Endodermal cell (in vitro differentiated cells): ENCODE data around the gene UNC13B. TPM values are rescaled to one million over a fixed set of nuclear protein-coding genes. Genes with fewer than 3 reads are reported as not detected.

Experiments
- DNase-seq: peaks from one replicate; pipeline ENCODE4 v3.0.0-alpha.2; 2017
- H3K27ac ChIP-seq: 2 replicates; pipeline ENCODE4 v1.5.1; 2013; ENCODE audit warnings: mild to moderate bottlenecking, low read depth, low read length, moderate library complexity
- H3K27me3 ChIP-seq: 2 replicates; pipeline ENCODE4 v1.6.1; 2013; ENCODE audit warnings: mild to moderate bottlenecking, low read length, moderate library complexity; ENCODE audit not compliant: insufficient read depth, control insufficient read depth, poor library complexity, severe bottlenecking
- H3K36me3 ChIP-seq: 2 replicates; pipeline ENCODE4 v1.7.0; 2013; ENCODE audit warnings: mild to moderate bottlenecking, low read length, moderate library complexity; ENCODE audit not compliant: control insufficient read depth, insufficient read depth
- H3K4me1 ChIP-seq: one replicate; pipeline ENCODE4 v1.7.0; 2013; ENCODE audit warnings: low read length; ENCODE audit not compliant: control insufficient read depth, insufficient read depth
- H3K4me3 ChIP-seq: 2 replicates; pipeline ENCODE4 v1.5.1; 2013; ENCODE audit warnings: mild to moderate bottlenecking, low read length, moderate library complexity
- H3K9ac ChIP-seq: 2 replicates; pipeline ENCODE4 v1.6.1; 2013; ENCODE audit warnings: mild to moderate bottlenecking, low read length, moderate library complexity; ENCODE audit not compliant: poor library complexity, severe bottlenecking; ENCODE audit errors: extremely low read depth
- H3K9me3 ChIP-seq: 2 replicates; pipeline ENCODE4 v1.6.1; 2013; ENCODE audit warnings: mild to moderate bottlenecking, low read length, moderate library complexity; ENCODE audit not compliant: control insufficient read depth
- H3K27ac Mint-ChIP-seq: 2 replicates; pipeline ENCODE4 v1.8.0; 2020; ENCODE audit warnings: mixed read lengths
- H3K27me3 Mint-ChIP-seq: 2 replicates; pipeline ENCODE4 v1.8.0; 2021; ENCODE audit warnings: mild to moderate bottlenecking, mixed read lengths; ENCODE audit not compliant: insufficient read depth
- H3K36me3 Mint-ChIP-seq: 2 replicates; pipeline ENCODE4 v1.8.0; 2020; ENCODE audit warnings: low read depth, mixed read lengths
- H3K4me1 Mint-ChIP-seq: 2 replicates; pipeline ENCODE4 v1.8.0; 2020; ENCODE audit warnings: mixed read lengths
- H3K4me3 Mint-ChIP-seq: 2 replicates; pipeline ENCODE4 v1.8.0; 2020; ENCODE audit warnings: mild to moderate bottlenecking, moderate library complexity, mixed read lengths
- H3K9me3 Mint-ChIP-seq: 2 replicates; pipeline ENCODE4 v1.8.0; 2020; ENCODE audit warnings: mild to moderate bottlenecking, mixed read lengths
- CTCF ChIP-seq: fragments of 200-600 bp; sonication (generic); conservative IDR thresholded peaks from 2 replicates; pipeline ENCODE4 v1.5.0; 2021; ENCODE audit warnings: antibody characterized with exemption, mild to moderate bottlenecking
- WGBS, 2 experiments: methylation state at CpG; one replicate each; pipeline versions ENCODE4 v1.1.5 to v1.1.7; 2013; ENCODE audit warnings: missing lambda C conversion rate in 2 of 2, mixed read lengths in 1 of 2; ENCODE audit not compliant: insufficient coverage in 1 of 2, insufficient read length in 1 of 2; 5-methylcytosine and 5-hydroxymethylcytosine counted together
- total RNA-seq, 2 donors: library from RNA; stranded (reverse); fragmentation: NEBNext Ultra II Directional in 1 of 2; extraction: Animal tissue kit (Norgen Biotek cat#: 25700) in 1 of 2; gene quantifications; 2 replicates in 1 of 2; 3 replicates in 1 of 2; pipeline ENCODE4 v1.2.1, GENCODE V29; 2021

The UNC13B gene
- total RNA-seq, 2 donors from 2014 or later, result 53.9 to 57.2 TPM

GRCh38 chr9:35116539-35116897 lies 45.3 kb upstream of the UNC13B start:
- WGBS, 2 experiments, result 1 to 8% methylated on average over 6 to 12 of the region's 12 CpGs
- Histone ChIP-seq H3K4me3 (peak overlapping the region; percentile 87), H3K4me1 (peaks cover 7% of the 10 kb centered on the region), H3K36me3 (no peaks in the 10 kb centered on the region), H3K9ac (peak overlapping the region; percentile 64), H3K9me3 (no peaks in the 10 kb centered on the region), H3K27ac (peak overlapping the region; percentile 81), H3K27me3 (no peaks in the 10 kb centered on the region)
- H3K9me3 Mint-ChIP-seq, result no peaks in the 10 kb centered on the region
- H3K4me3 Mint-ChIP-seq, result peak overlapping the region; percentile 76
- peak overlapping the region; percentile 91 for H3K27ac Mint-ChIP-seq
- DNase-seq, result no peak
- H3K4me1 Mint-ChIP-seq, result peaks cover 30% of the 10 kb centered on the region
- H3K27me3 Mint-ChIP-seq, result no peaks in the 10 kb centered on the region
- no peak for TF ChIP-seq CTCF
- H3K36me3 Mint-ChIP-seq, result peaks cover 4% of the 10 kb centered on the region

- DNase-seq, result peak; percentile 97
- peak overlapping the region; percentile 76 for H3K4me3 Mint-ChIP-seq
- H3K9me3 Mint-ChIP-seq, result no peaks in the 10 kb centered on the region
- Histone ChIP-seq H3K27me3 (no peaks in the 10 kb centered on the region), H3K4me1 (peaks cover 5% of the 10 kb centered on the region), H3K9ac (peak overlapping the region; percentile 64), H3K27ac (no peak overlapping the region), H3K36me3 (no peaks in the 10 kb centered on the region), H3K4me3 (peak overlapping the region; percentile 87), H3K9me3 (no peaks in the 10 kb centered on the region)
- peaks cover 27% of the 10 kb centered on the region for H3K4me1 Mint-ChIP-seq
- H3K27ac Mint-ChIP-seq, result peak overlapping the region; percentile 91
- peak; percentile 98 for TF ChIP-seq CTCF
- WGBS, 2 experiments, result 16 to 18% methylated on average over 23 to 30 of the region's 30 CpGs
- no peaks in the 10 kb centered on the region for H3K27me3 Mint-ChIP-seq
- peaks cover 4% of the 10 kb centered on the region for H3K36me3 Mint-ChIP-seq
Measured at GRCh38 chr9:35116898-35117551, 44.8 kb upstream of the UNC13B start.

GRCh38 chr9:35134920-35135319 lies 26.9 kb upstream of the UNC13B start:
- Mint-ChIP-seq H3K9me3 (peaks cover 49% of the 10 kb centered on the region), H3K4me1 (no peaks in the 10 kb centered on the region), H3K36me3 (no peaks in the 10 kb centered on the region), H3K27me3 (no peaks in the 10 kb centered on the region), H3K27ac (no peak overlapping the region), H3K4me3 (no peak overlapping the region)
- Histone ChIP-seq H3K4me3 (no peak overlapping the region), H3K27ac (no peak overlapping the region), H3K36me3 (no peaks in the 10 kb centered on the region), H3K27me3 (no peaks in the 10 kb centered on the region), H3K9ac (no peak overlapping the region), H3K9me3 (peaks cover 37% of the 10 kb centered on the region), H3K4me1 (no peaks in the 10 kb centered on the region)
- WGBS, 2 experiments, result 93 to 96% methylated on average over 5 to 6 of the region's 6 CpGs
- no peak for DNase-seq
- TF ChIP-seq CTCF, result no peak
